ENCODE data around the gene C1QTNF8.

Gene C1QTNF8

GRCh38 chr16:1053121-1053521 is 42.9 kb downstream of the C1QTNF8 start:
- no peak for TF ChIP-seq CREB1 (IDR thresholded peaks at IDR 0.05; ENCODE audit: low read depth)
- no peak for TF ChIP-seq YY1 (IDR thresholded peaks at IDR 0.05; ENCODE audit: low read depth)
- no peak for TF ChIP-seq MAX (IDR thresholded peaks at IDR 0.05)
- TF ChIP-seq EGR1 (IDR thresholded peaks at IDR 0.05), result no peak
- TF ChIP-seq REST (IDR thresholded peaks at IDR 0.05; ENCODE audit: low read depth), result no peak
- no peak for TF ChIP-seq RAD21 (IDR thresholded peaks at IDR 0.05; ENCODE audit: low read depth)
- no peak for TF ChIP-seq TAF1 (IDR thresholded peaks at IDR 0.05; ENCODE audit: low read depth)
- no peak for TF ChIP-seq TEAD4 (IDR thresholded peaks at IDR 0.05)
- TF ChIP-seq TCF12 (IDR thresholded peaks at IDR 0.05; ENCODE audit: low read depth), result no peak
- no peak for TF ChIP-seq EP300 (IDR thresholded peaks at IDR 0.05; ENCODE audit: borderline replicate concordance)
- TF ChIP-seq ZBTB7A (IDR thresholded peaks at IDR 0.05; ENCODE audit: low read depth), result no peak
- no peak for TF ChIP-seq FOXM1 (IDR thresholded peaks at IDR 0.05; ENCODE audit: borderline replicate concordance, low read depth)
- no peak for TF ChIP-seq CEBPB (IDR thresholded peaks at IDR 0.05)
- no peak for TF ChIP-seq NFIC (IDR thresholded peaks at IDR 0.05)

- TF ChIP-seq EGR1 (IDR thresholded peaks at IDR 0.05) (no peak), ZBTB7A (IDR thresholded peaks at IDR 0.05; ENCODE audit: low read depth) (no peak), REST (IDR thresholded peaks at IDR 0.05; ENCODE audit: low read depth) (no peak), CREB1 (IDR thresholded peaks at IDR 0.05; ENCODE audit: low read depth) (no peak), CEBPB (IDR thresholded peaks at IDR 0.05) (no peak), RAD21 (IDR thresholded peaks at IDR 0.05; ENCODE audit: low read depth) (no peak), MAX (IDR thresholded peaks at IDR 0.05) (no peak), USF1 (IDR thresholded peaks at IDR 0.05) (no peak), TCF12 (IDR thresholded peaks at IDR 0.05; ENCODE audit: low read depth) (no peak), NFIC (IDR thresholded peaks at IDR 0.05) (no peak), FOXM1 (IDR thresholded peaks at IDR 0.05; ENCODE audit: borderline replicate concordance, low read depth) (no peak), EP300 (IDR thresholded peaks at IDR 0.05; ENCODE audit: borderline replicate concordance) (no peak), TEAD4 (IDR thresholded peaks at IDR 0.05) (no peak), YY1 (IDR thresholded peaks at IDR 0.05; ENCODE audit: low read depth) (no peak), TAF1 (IDR thresholded peaks at IDR 0.05; ENCODE audit: low read depth) (no peak)
Measured at GRCh38 chr16:1052721-1053120, 43.3 kb downstream of the C1QTNF8 start.

- no peak for TF ChIP-seq ZBTB7A (IDR thresholded peaks at IDR 0.05; ENCODE audit: low read depth)
- TF ChIP-seq REST (IDR thresholded peaks at IDR 0.05; ENCODE audit: low read depth), result no peak
- TF ChIP-seq YY1 (IDR thresholded peaks at IDR 0.05; ENCODE audit: low read depth), result no peak
- no peak for TF ChIP-seq RAD21 (IDR thresholded peaks at IDR 0.05; ENCODE audit: low read depth)
- TF ChIP-seq MAX (IDR thresholded peaks at IDR 0.05), result no peak
- no peak for TF ChIP-seq TEAD4 (IDR thresholded peaks at IDR 0.05)
- no peak for TF ChIP-seq EGR1 (IDR thresholded peaks at IDR 0.05)
- no peak for TF ChIP-seq TAF1 (IDR thresholded peaks at IDR 0.05; ENCODE audit: low read depth)
- TF ChIP-seq USF1 (IDR thresholded peaks at IDR 0.05), result no peak
- TF ChIP-seq CEBPB (IDR thresholded peaks at IDR 0.05), result no peak
- TF ChIP-seq NFIC (IDR thresholded peaks at IDR 0.05), result no peak
- no peak for TF ChIP-seq EP300 (IDR thresholded peaks at IDR 0.05; ENCODE audit: borderline replicate concordance)
- no peak for TF ChIP-seq TCF12 (IDR thresholded peaks at IDR 0.05; ENCODE audit: low read depth)
- TF ChIP-seq FOXM1 (IDR thresholded peaks at IDR 0.05; ENCODE audit: borderline replicate concordance, low read depth), result no peak
- no peak for TF ChIP-seq CREB1 (IDR thresholded peaks at IDR 0.05; ENCODE audit: low read depth)
Measured at GRCh38 chr16:1051446-1051845, 44.6 kb downstream of the C1QTNF8 start.

GRCh38 chr16:1050921-1051320 is 45.1 kb downstream of the C1QTNF8 start:
- TF ChIP-seq TCF12 (IDR thresholded peaks at IDR 0.05; ENCODE audit: low read depth) (no peak), TAF1 (IDR thresholded peaks at IDR 0.05; ENCODE audit: low read depth) (no peak), FOXM1 (IDR thresholded peaks at IDR 0.05; ENCODE audit: borderline replicate concordance, low read depth) (no peak), EP300 (IDR thresholded peaks at IDR 0.05; ENCODE audit: borderline replicate concordance) (no peak), EGR1 (IDR thresholded peaks at IDR 0.05) (no peak), CREB1 (IDR thresholded peaks at IDR 0.05; ENCODE audit: low read depth) (no peak), CEBPB (IDR thresholded peaks at IDR 0.05) (no peak), MAX (IDR thresholded peaks at IDR 0.05) (no peak), REST (IDR thresholded peaks at IDR 0.05; ENCODE audit: low read depth) (no peak), TEAD4 (IDR thresholded peaks at IDR 0.05) (no peak), NFIC (IDR thresholded peaks at IDR 0.05) (no peak), RAD21 (IDR thresholded peaks at IDR 0.05; ENCODE audit: low read depth) (no peak), USF1 (IDR thresholded peaks at IDR 0.05) (no peak)

Measured in Ishikawa (cell line).